DND-41 (cell line): ENCODE results near the gene C2CD3.

Experiments used
- CTCF ChIP-seq: IDR thresholded peaks from 2 replicates; pipeline ENCODE4 v1.5.1; 2012; ENCODE audit warnings: borderline replicate concordance, low read length, moderate library complexity, mild to moderate bottlenecking; ENCODE audit not compliant: poor library complexity, severe bottlenecking; ENCODE audit errors: extremely low read depth
- EZH2 ChIP-seq: IDR thresholded peaks from 3 replicates; pipeline ENCODE4 v1.6.1; 2012; ENCODE audit warnings: borderline replicate concordance, low read depth, mild to moderate bottlenecking, moderate library complexity, low read length, inconsistent platforms; ENCODE audit not compliant: severe bottlenecking

GRCh38 chr11:74072286-74072685 lies 98.5 kb downstream of the C2CD3 start:
- TF ChIP-seq CTCF, result no peak
- TF ChIP-seq EZH2, result no peak
